ENCODE data around the gene KCNMA1.

DNA sequence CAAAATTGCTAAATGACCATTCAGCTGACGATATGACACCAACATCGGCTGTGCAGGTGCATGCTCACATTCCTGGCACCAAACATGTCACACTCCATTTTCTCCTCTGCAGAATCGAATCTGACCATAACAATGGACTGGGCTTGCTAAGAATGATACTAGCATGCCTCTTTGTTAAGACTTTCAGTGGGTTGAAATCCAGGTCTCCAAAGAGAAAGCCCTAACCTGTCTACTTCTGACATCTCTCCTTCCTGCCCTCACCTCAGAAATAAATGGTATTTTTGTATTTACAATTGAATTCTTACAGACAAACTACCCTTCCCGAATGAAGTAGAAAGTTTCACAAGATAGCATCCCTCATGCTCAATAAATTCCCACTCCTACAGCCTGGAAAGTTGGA, 373.9 kb downstream of the KCNMA1 start:
- TF ChIP-seq GATA2 (IDR thresholded peaks at IDR 0.05; ENCODE audit: low read depth, low read length) (no peak), GATA3 (IDR thresholded peaks at IDR 0.05; ENCODE audit: low read depth, low read length) (no peak)

Data from SH-SY5Y (cell line).